HepG2 (cell line): ENCODE data around the gene GSTA1. TPM values are rescaled to one million over a fixed set of nuclear protein-coding genes. Genes with fewer than 3 reads are reported as not detected.

Source experiments
- ARID3A ChIP-seq: IDR thresholded peaks from 2 replicates; pipeline ENCODE4 v1.6.1; 2012; ENCODE audit warnings: low read depth, low read length, improper control_type of control experiment
- ARID4A ChIP-seq: sonication (generic); formaldehyde crosslinking; IDR thresholded peaks from 2 replicates; pipeline ENCODE4 v1.5.0; 2020; ENCODE audit warnings: mild to moderate bottlenecking, missing genetic modification reagents, borderline replicate concordance
- CAMTA2 ChIP-seq: sonication (generic); formaldehyde crosslinking; IDR thresholded peaks from 2 replicates; pipeline ENCODE4 v1.4.0; 2020; ENCODE audit warnings: mild to moderate bottlenecking, missing genetic modification reagents, borderline replicate concordance
- CENPBD1 ChIP-seq: sonication (generic); formaldehyde crosslinking; IDR thresholded peaks from 2 replicates; pipeline ENCODE4 v1.8.0; 2022; ENCODE audit warnings: missing genetic modification reagents, low read depth, mild to moderate bottlenecking, borderline replicate concordance
- IKZF4 ChIP-seq: sonication (generic); formaldehyde crosslinking; IDR thresholded peaks from 2 replicates; pipeline ENCODE4 v1.5.1; 2020; ENCODE audit warnings: borderline replicate concordance, mild to moderate bottlenecking, low read depth, missing genetic modification reagents; ENCODE audit errors: not compliant biosample characterization
- KDM1A ChIP-seq: IDR thresholded peaks from 2 replicates; pipeline ENCODE4 v1.6.1; 2016; ENCODE audit warnings: missing compliant biosample characterization
- NFE2L2 ChIP-seq: fragments of 150-350 bp; IDR thresholded peaks from 2 replicates; pipeline ENCODE4 v1.6.1; 2014; ENCODE audit warnings: low read length
- SP140L ChIP-seq: sonication (generic); formaldehyde crosslinking; IDR thresholded peaks from 2 replicates; pipeline ENCODE4 v1.4.0; 2020; ENCODE audit warnings: missing genetic modification reagents, borderline replicate concordance
- TMF1 ChIP-seq: sonication (generic); formaldehyde crosslinking; IDR thresholded peaks from 2 replicates; pipeline ENCODE4 v1.8.1; 2022; ENCODE audit warnings: low read depth, missing genetic modification reagents
- polyA plus RNA-seq, 8 experiments: library from polyadenylated mRNA; depleted of rRNA in 3 of 8; stranded (reverse) in 7 of 8; unstranded in 1 of 8; fragments of >200 nt; fragmentation: Illumina TruSeq in 4 of 8; extraction: Trizol in 4 of 8; gene quantifications; 2 replicates each; pipeline versions ENCODE4 v1.2.1 to v1.2.3, GENCODE V29; 2011 to 2016; ENCODE audit warnings: low read depth in 4 of 8, missing spikeins in 1 of 8, mixed read lengths in 1 of 8; ENCODE audit not compliant: insufficient read depth in 1 of 8
- total RNA-seq, 5 experiments: library from RNA; depleted of rRNA; stranded (reverse); fragments of >200 nt; fragmentation: Illumina TruSeq; extraction: Trizol; gene quantifications; 2 replicates each; pipeline ENCODE4 v1.2.3, GENCODE V29; 2016; ENCODE audit warnings: low read depth in 1 of 5
- TF ChIP-seq, protein P1 (sequence below): sonication (generic); formaldehyde crosslinking; IDR thresholded peaks from 2 replicates; pipeline ENCODE4 v1.4.0; 2020; ENCODE audit warnings: missing genetic modification reagents
- TF ChIP-seq, protein P2 (sequence below): sonication (generic); formaldehyde crosslinking; IDR thresholded peaks from 2 replicates; pipeline ENCODE4 v1.4.0; 2020; ENCODE audit warnings: missing genetic modification reagents
- TF ChIP-seq, protein P3 (sequence below): sonication (generic); formaldehyde crosslinking; IDR thresholded peaks from 2 replicates; pipeline ENCODE4 v1.8.0; 2022; ENCODE audit warnings: mild to moderate bottlenecking, missing genetic modification reagents, moderate library complexity

GSTA1 gene
- total and polyA plus RNA-seq, 2 of the 13 experiments (the other 11 are each of a cell fraction or from before 2014, with no cell fraction given) = 6.2 to 282 TPM

GRCh38 chr6:52839124-52840055 is 35.8 kb upstream of the GSTA1 start (continued):
- TF ChIP-seq, protein P1, sequence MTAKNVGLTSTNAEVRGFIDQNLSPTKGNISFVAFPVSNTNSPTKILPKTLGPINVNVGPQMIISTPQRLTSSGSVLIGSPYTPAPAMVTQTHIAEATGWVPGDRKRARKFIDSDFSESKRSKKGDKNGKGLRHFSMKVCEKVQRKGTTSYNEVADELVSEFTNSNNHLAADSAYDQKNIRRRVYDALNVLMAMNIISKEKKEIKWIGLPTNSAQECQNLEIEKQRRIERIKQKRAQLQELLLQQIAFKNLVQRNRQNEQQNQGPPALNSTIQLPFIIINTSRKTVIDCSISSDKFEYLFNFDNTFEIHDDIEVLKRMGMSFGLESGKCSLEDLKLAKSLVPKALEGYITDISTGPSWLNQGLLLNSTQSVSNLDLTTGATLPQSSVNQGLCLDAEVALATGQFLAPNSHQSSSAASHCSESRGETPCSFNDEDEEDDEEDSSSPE (CRISPR knock-in tag) = peak; percentile 78
- TF ChIP-seq KDM1A (no peak), CENPBD1 (CRISPR knock-in tag) (no peak), ARID4A (CRISPR knock-in tag) (no peak), ARID3A (no peak), CAMTA2 (no peak), TMF1 (CRISPR knock-in tag) (no peak), IKZF4 (CRISPR knock-in tag) (no peak), SP140L (no peak; the same call in 1 of the 2 replicates), NFE2L2 (no peak)
- TF ChIP-seq, protein P2, sequence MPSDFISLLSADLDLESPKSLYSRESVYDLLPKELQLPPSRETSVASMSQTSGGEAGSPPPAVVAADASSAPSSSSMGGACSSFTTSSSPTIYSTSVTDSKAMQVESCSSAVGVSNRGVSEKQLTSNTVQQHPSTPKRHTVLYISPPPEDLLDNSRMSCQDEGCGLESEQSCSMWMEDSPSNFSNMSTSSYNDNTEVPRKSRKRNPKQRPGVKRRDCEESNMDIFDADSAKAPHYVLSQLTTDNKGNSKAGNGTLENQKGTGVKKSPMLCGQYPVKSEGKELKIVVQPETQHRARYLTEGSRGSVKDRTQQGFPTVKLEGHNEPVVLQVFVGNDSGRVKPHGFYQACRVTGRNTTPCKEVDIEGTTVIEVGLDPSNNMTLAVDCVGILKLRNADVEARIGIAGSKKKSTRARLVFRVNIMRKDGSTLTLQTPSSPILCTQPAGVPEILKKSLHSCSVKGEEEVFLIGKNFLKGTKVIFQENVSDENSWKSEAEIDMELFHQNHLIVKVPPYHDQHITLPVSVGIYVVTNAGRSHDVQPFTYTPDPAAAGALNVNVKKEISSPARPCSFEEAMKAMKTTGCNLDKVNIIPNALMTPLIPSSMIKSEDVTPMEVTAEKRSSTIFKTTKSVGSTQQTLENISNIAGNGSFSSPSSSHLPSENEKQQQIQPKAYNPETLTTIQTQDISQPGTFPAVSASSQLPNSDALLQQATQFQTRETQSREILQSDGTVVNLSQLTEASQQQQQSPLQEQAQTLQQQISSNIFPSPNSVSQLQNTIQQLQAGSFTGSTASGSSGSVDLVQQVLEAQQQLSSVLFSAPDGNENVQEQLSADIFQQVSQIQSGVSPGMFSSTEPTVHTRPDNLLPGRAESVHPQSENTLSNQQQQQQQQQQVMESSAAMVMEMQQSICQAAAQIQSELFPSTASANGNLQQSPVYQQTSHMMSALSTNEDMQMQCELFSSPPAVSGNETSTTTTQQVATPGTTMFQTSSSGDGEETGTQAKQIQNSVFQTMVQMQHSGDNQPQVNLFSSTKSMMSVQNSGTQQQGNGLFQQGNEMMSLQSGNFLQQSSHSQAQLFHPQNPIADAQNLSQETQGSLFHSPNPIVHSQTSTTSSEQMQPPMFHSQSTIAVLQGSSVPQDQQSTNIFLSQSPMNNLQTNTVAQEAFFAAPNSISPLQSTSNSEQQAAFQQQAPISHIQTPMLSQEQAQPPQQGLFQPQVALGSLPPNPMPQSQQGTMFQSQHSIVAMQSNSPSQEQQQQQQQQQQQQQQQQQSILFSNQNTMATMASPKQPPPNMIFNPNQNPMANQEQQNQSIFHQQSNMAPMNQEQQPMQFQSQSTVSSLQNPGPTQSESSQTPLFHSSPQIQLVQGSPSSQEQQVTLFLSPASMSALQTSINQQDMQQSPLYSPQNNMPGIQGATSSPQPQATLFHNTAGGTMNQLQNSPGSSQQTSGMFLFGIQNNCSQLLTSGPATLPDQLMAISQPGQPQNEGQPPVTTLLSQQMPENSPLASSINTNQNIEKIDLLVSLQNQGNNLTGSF (CRISPR knock-in tag) = no peak
- TF ChIP-seq, protein P3, sequence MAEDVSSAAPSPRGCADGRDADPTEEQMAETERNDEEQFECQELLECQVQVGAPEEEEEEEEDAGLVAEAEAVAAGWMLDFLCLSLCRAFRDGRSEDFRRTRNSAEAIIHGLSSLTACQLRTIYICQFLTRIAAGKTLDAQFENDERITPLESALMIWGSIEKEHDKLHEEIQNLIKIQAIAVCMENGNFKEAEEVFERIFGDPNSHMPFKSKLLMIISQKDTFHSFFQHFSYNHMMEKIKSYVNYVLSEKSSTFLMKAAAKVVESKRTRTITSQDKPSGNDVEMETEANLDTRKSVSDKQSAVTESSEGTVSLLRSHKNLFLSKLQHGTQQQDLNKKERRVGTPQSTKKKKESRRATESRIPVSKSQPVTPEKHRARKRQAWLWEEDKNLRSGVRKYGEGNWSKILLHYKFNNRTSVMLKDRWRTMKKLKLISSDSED (CRISPR knock-in tag) = no peak
